ENCODE measurements around the gene POU2F1. TPM values are rescaled to one million over a fixed set of nuclear protein-coding genes. Genes with fewer than 3 reads are reported as not detected.

Gene POU2F1
- total and polyA plus RNA-seq, 2 donors (not counting 3 experiments of a cell fraction or from before 2014, with no cell fraction given), result 6.0 to 12.9 TPM

- H2AFZ ChIP-seq (ENCODE audit: low read depth, low read length), result no peak overlapping the region
- peaks cover 2% of the 10 kb centered on the region in 2 experiments for H3K27me3 ChIP-seq (ENCODE audit: control insufficient read depth in 2 of 2, insufficient read depth in 2 of 2, low read length in 2 of 2)
- no peaks in the 10 kb centered on the region for H3K36me3 ChIP-seq (ENCODE audit: control insufficient read depth in 2 of 2, extremely low read depth in 1 of 2, insufficient read depth in 2 of 2, low read length in 2 of 2)
- H3K9me1 ChIP-seq (replicated peaks; ENCODE audit: control insufficient read depth, extremely low read depth, insufficient read depth, low read length), result no peaks in the 10 kb centered on the region
- DNase-seq (ENCODE audit: low read depth, low spot score), result no peak
- POLR2A ChIA-PET, result no interaction called here
- CTCF ChIA-PET, result no interaction called here
- H3K4me2 ChIP-seq (ENCODE audit: insufficient read depth, low read length), result no peak overlapping the region
- no peaks in the 10 kb centered on the region for H3K4me1 ChIP-seq (ENCODE audit: control insufficient read depth, extremely low read depth, insufficient read depth, low read length)
- H3K4me3 ChIP-seq (replicated peaks in 1 of 3; ENCODE audit: insufficient read depth in 1 of 3, low read depth in 1 of 3, low read length in 3 of 3), result no peak overlapping the region
- TF ChIP-seq FOS (IDR thresholded peaks at IDR 0.05; ENCODE audit: borderline replicate concordance, insufficient read depth, low read length), result no peak
- TF ChIP-seq POLR2A (IDR thresholded peaks at IDR 0.05; ENCODE audit: low read depth, low read length), result no peak
- no peak for TF ChIP-seq MAX (IDR thresholded peaks at IDR 0.05; ENCODE audit: insufficient read depth, insufficient read length)
- no peak for TF ChIP-seq GATA2 (IDR thresholded peaks at IDR 0.05; ENCODE audit: insufficient read depth, insufficient read length, low read depth, low read length)
- no peak for TF ChIP-seq POLR2AphosphoS5 (IDR thresholded peaks at IDR 0.05; ENCODE audit: insufficient read depth, low read depth, low read length)
- no peak for TF ChIP-seq EZH2 (IDR thresholded peaks at IDR 0.05; ENCODE audit: borderline replicate concordance, low read depth, low read length, severe bottlenecking)
- TF ChIP-seq JUN (IDR thresholded peaks at IDR 0.05; ENCODE audit: borderline replicate concordance, insufficient read depth, insufficient read length, low read depth), result no peak
- TF ChIP-seq MYC (IDR thresholded peaks at IDR 0.05; ENCODE audit: low read depth, low read length), result no peak
- no peak for TF ChIP-seq CTCF (IDR thresholded peaks at IDR 0.05; ENCODE audit: extremely low read depth in 1 of 2, insufficient read depth in 1 of 2, low read depth in 1 of 2, low read length in 2 of 2)
- dilution Hi-C loops (cut with MboI; ENCODE audit: extremely low pct_ligation_motif_present, low sequenced_read_pairs), result no loop called here
- no peak overlapping the region for H3K9ac ChIP-seq (replicated peaks; ENCODE audit: extremely low read depth, insufficient read depth, low read length)
- no peaks in the 10 kb centered on the region for H4K20me1 ChIP-seq (replicated peaks; ENCODE audit: control insufficient read depth, extremely low read depth, insufficient read depth, low read length)
- no peak for FAIRE-seq
- BruUV-seq (replicated peaks), result no TSS peak
- H3K9me3 ChIP-seq (replicated peaks; ENCODE audit: control insufficient read depth, insufficient read depth, low read length), result no peaks in the 10 kb centered on the region
- intact Hi-C loops (cut with micrococcal nuclease), result no loop called here
- no peak overlapping the region for H3K27ac ChIP-seq (ENCODE audit: insufficient read depth, low read depth, low read length)
- no peaks in the 10 kb centered on the region for H3K79me2 ChIP-seq (ENCODE audit: control insufficient read depth, insufficient read depth, low read length)
Measured at GRCh38 chr1:167171286-167171929, 49.3 kb upstream of the POU2F1 start.
